Aorta (tissue), 5 donors: ENCODE results near the gene LILRA5. TPM values are rescaled to one million over a fixed set of nuclear protein-coding genes. Genes with fewer than 3 reads are reported as not detected.

Experiments
- ATAC-seq: fragments of 200-7000 bp; cut with Tn5 transposase; one replicate; pipeline ENCODE4 v1.9.1; 2022; ENCODE audit warnings: moderate library complexity; ENCODE audit not compliant: low FRiP score
- DNase-seq, 2 donors: peaks; one replicate each; pipeline ENCODE4 v3.0.0-alpha.2; 2020
- H3K27ac ChIP-seq, 2 donors: one replicate each; pipeline ENCODE4 v1.5.1; 2013; ENCODE audit warnings: low read length in 2 of 2, mild to moderate bottlenecking in 2 of 2, moderate library complexity in 2 of 2, control low read depth in 1 of 2, inconsistent platforms in 1 of 2, low read depth in 1 of 2
- H3K27me3 ChIP-seq, 2 donors: one replicate each; pipeline ENCODE4 v1.6.1; 2013; ENCODE audit warnings: control low read depth in 1 of 2, low read length in 1 of 2, mild to moderate bottlenecking in 1 of 2, moderate library complexity in 1 of 2; ENCODE audit not compliant: insufficient read depth in 2 of 2, control insufficient read depth in 1 of 2
- H3K36me3 ChIP-seq, 2 donors: one replicate each; pipeline ENCODE4 v1.6.1; 2013; ENCODE audit warnings: control low read depth in 1 of 2, low read length in 1 of 2, mild to moderate bottlenecking in 1 of 2; ENCODE audit not compliant: insufficient read depth in 2 of 2, control insufficient read depth in 1 of 2
- H3K4me1 ChIP-seq, 2 donors: one replicate each; pipeline ENCODE4 v1.6.1; 2013; ENCODE audit warnings: low read length in 2 of 2, control low read depth in 1 of 2, mild to moderate bottlenecking in 1 of 2, moderate library complexity in 1 of 2; ENCODE audit not compliant: insufficient read depth in 2 of 2, control insufficient read depth in 1 of 2
- H3K4me3 ChIP-seq, 2 donors: one replicate each; pipeline ENCODE4 v1.5.1; 2013; ENCODE audit warnings: low read length in 2 of 2, control low read depth in 1 of 2, mild to moderate bottlenecking in 1 of 2
- H3K9me3 ChIP-seq: one replicate; pipeline ENCODE4 v1.6.1; 2013; ENCODE audit warnings: mild to moderate bottlenecking, low read length; ENCODE audit not compliant: control insufficient read depth
- WGBS, 2 donors: extraction: QIAGEN DNeasy Blood & Tissue Kit; methylation state at CpG; one replicate each; pipeline ENCODE4 v1.1.7; 2013; 5-methylcytosine and 5-hydroxymethylcytosine counted together
- intact Hi-C, 2 donors: fragments of 100-400 bp; cut with DNase I; formaldehyde crosslinking; loops; one replicate each; pipeline versions ENCODE4 v1.14.2 to v1.15.0; 2022
- polyA plus RNA-seq, 2 donors: library from polyadenylated mRNA; stranded (reverse); fragments of 200-250 nt; gene quantifications; one replicate each; pipeline ENCODE4 v1.2.3, GENCODE V29; 2013
- total RNA-seq, 2 donors: library from RNA; stranded (reverse); fragmentation: NEBNext Ultra II Directional; extraction: Animal tissue kit (Norgen Biotek cat#: 25700); gene quantifications; one replicate each; pipeline ENCODE4 v1.2.1, GENCODE V29; 2021
- donor health status: healthy with polysubstance abuse.
- donor health status: Bipolar disorder and iron deficiency.
- donor health status: DM: no; HTN: no; CAD: no.
- donor health status: DM: no; HTN: no; CAD: no.
- donor health status: DM: yes; HTN: yes; CAD: no.

Gene LILRA5
- total and polyA plus RNA-seq, 4 donors = 1.7 to 10.8 (median 4.5) TPM

DNA sequence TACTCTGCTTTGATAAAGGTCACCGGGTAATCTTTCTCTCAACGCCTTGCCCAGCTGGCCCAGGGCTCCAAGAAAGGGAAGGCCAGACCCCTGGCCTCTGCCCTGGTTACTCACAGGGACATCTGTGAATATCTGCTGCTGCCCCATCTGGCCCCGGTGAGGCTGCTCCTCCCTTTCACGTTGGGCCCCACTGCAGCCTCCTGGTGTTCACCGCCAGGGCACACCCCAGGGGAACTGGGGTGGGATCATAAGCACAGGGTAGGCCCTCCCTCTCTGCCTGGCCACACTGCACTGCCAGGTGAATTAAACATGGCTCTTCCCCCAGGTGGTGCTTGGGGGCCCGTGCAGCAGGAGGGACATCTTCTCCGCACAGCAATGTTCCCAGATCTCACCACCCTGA lies 39.1 kb upstream of the LILRA5 start:
- intact Hi-C loops = no loop called here
- no peak for DNase-seq

DNA sequence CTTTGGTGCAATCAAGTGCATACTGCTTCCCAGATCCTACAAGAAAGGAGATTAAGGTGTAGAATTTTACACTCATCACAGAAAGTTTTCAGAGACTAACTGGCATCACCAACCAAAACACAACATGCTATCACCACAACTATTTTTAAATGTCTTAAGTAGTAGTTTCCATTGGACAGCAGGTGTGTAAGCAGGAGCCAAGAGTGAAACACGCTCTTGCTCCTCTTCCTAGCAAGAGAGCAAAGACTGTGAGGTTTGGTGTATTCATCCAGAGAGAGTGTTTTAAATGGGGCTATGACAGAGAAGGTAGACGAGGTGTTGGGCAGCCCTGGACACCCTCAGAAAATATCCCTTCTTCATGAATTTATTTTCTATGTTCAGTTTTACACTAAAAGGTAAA lies 38.5 kb upstream of the LILRA5 start:
- intact Hi-C loops = no loop called here
- WGBS, 2 donors = 33 to 40% methylated on average over 2 of the region's 2 CpGs
- Histone ChIP-seq H3K4me1 (no peaks in the 10 kb centered on the region), H3K36me3 (no peaks in the 10 kb centered on the region), H3K27ac (no peak overlapping the region), H3K4me3 (no peak overlapping the region), H3K27me3 (no peaks in the 10 kb centered on the region), H3K9me3 (no peaks in the 10 kb centered on the region)
- ATAC-seq (no peak), DNase-seq (no peak)

More for the DNA sequence above, 39.1 kb upstream of the LILRA5 start:
- ATAC-seq = no peak
- WGBS, 2 donors = 61% methylated on average over 7 of the region's 7 CpGs
- H3K9me3 ChIP-seq = no peaks in the 10 kb centered on the region
- H3K4me1 ChIP-seq = no peaks in the 10 kb centered on the region
- H3K36me3 ChIP-seq = no peaks in the 10 kb centered on the region
- no peak overlapping the region for H3K27ac ChIP-seq
- no peaks in the 10 kb centered on the region for H3K27me3 ChIP-seq
- no peak overlapping the region for H3K4me3 ChIP-seq

DNA sequence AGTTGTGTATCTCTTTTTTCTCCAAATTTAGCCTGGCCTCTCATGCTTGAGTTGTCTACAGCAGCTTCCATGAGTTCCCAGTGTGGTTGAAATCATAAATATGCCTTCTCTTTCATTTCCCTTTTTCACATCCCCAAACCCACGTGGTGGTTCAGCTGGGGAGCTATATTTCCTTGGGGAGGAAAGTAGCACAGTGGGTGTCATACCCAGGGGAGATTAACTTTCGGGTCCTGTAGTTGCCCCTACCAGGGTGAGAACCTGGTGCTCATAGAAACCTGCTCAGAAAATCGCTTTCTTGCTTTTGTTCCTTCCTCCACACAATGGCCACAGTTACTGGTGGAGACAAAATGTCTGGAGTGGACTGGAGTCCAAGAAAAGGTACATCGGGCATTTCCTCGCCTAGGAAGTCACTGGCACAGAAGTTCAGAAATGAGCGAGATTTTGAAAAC lies 33.0 kb upstream of the LILRA5 start:
- ATAC-seq (no peak), DNase-seq (no peak)
- H3K4me3 ChIP-seq = no peak overlapping the region

DNA sequence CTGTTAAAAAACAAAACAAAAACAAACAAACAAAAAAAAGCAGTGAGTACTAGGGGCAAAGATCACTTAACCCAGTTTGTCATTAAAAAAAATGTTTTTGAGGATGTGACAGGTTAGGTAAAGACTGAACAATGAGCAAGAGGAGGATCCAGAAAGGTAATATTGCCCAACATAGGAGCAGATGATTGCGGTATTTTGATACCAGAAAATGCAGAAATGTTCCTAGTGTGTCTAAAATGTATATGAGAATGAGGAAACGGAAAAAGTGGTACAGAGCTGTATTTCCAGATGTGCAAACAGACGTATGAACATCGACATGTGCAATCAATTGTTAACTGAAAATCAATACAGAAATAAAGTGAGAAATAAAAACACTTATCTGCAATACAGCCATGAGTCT lies 30.9 kb upstream of the LILRA5 start:
- no peak overlapping the region for H3K27ac ChIP-seq
- WGBS, 2 donors = 74 to 78% methylated on average over 4 of the region's 4 CpGs

More for the DNA sequence above, 33.0 kb upstream of the LILRA5 start:
- no peaks in the 10 kb centered on the region for H3K27me3 ChIP-seq
- no peaks in the 10 kb centered on the region for H3K36me3 ChIP-seq
- no peak overlapping the region for H3K27ac ChIP-seq
- no peaks in the 10 kb centered on the region for H3K9me3 ChIP-seq
- H3K4me1 ChIP-seq = no peaks in the 10 kb centered on the region
- intact Hi-C loops = no loop called here
- WGBS, 2 donors = 66 to 71% methylated on average over 6 of the region's 6 CpGs

DNA sequence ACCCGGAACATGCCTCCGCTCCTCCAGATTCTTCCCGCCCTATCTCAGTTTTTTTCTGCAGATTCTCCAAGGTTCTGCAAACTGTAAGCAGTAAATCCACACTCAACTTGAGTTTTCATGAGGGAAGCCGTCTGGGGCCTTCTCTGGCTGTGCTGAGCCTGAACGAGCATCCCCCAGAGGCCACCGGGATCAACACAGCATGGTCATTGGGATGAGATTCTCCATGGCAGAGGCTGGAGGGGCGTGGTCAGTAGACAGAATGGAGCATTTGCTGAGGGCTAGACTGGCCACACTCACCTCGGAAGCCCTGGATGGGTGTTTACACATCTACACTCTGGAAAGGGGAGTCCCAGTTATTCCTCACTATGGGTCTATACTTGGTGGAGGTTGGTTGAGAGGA lies 28.3 kb upstream of the LILRA5 start:
- no peak overlapping the region for H3K27ac ChIP-seq
- H3K4me1 ChIP-seq = no peaks in the 10 kb centered on the region
- 69 to 76% methylated on average over 8 of the region's 8 CpGs for WGBS, 2 donors
- H3K27me3 ChIP-seq = no peaks in the 10 kb centered on the region
- no peak overlapping the region for H3K4me3 ChIP-seq
- H3K9me3 ChIP-seq = no peaks in the 10 kb centered on the region
- DNase-seq = no peak
- ATAC-seq = no peak
- intact Hi-C loops = no loop called here
- no peaks in the 10 kb centered on the region for H3K36me3 ChIP-seq

More for the DNA sequence above, 30.9 kb upstream of the LILRA5 start:
- intact Hi-C loops = no loop called here
- H3K4me1 ChIP-seq = no peaks in the 10 kb centered on the region
- DNase-seq = no peak
- no peaks in the 10 kb centered on the region for H3K36me3 ChIP-seq
- ATAC-seq = no peak
- no peaks in the 10 kb centered on the region for H3K9me3 ChIP-seq
- no peaks in the 10 kb centered on the region for H3K27me3 ChIP-seq
- no peak overlapping the region for H3K4me3 ChIP-seq

DNA sequence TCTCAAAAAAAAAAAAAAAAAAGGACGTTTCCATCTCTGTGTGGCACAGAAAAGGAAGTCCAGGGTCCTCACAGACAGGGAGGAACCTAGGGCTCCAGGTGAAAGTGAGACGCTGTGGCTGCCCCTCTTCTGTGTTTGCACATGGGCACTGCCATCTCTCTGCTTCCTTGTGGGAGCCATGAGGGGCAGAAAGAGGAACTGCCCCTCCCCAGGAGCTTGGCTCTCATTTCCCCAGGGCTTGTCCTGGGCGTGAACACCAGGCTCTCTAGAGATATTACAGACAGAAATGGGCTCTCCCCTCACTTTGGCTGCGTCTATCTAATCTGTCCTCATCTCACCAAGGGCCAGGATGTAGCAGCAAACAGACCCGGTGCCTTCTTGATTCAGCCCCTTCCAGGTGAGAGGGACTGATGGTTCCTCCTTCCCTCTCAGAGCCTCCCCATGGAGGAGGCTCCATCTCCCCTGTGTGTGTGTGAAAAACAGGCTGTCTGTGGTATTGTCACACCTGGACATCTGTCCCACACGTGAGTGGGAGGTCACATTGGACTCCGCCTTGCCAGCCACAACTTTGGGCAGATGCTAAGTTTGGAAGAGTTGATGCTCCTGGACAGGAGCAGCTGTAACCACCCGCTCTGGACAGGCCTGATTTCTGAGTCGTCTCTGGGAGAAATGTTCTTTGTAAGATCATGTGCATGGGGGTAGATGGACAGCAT lies 26.8 kb upstream of the LILRA5 start:
- Histone ChIP-seq H3K4me3 (no peak overlapping the region), H3K36me3 (no peaks in the 10 kb centered on the region), H3K9me3 (no peaks in the 10 kb centered on the region), H3K4me1 (no peaks in the 10 kb centered on the region), H3K27me3 (no peaks in the 10 kb centered on the region), H3K27ac (no peak overlapping the region)
- intact Hi-C loops = no loop called here
- 58 to 70% methylated on average over 8 to 9 of the region's 9 CpGs for WGBS, 2 donors
- ATAC-seq (no peak), DNase-seq (no peak)

DNA sequence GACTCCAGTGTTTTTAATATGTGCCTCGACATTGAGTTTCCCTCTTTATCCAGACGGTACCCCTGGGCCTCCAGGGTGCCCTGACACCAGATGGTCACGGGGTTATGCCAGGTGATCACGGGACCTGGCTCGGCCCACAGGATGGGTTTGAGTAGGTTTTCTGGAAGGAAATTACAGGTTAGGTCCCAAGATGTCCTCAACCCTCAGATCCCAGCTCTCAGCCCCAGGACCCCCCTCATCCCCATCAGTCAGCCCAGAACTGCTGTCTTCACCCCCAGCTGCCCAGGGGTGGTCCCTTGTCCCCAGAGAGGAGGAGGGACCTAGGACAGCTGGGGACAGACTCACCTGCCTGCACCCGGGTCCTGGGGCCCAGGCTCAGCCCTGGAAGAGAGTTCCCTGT lies 25.6 kb upstream of the LILRA5 start:
- no peaks in the 10 kb centered on the region for H3K4me1 ChIP-seq
- intact Hi-C loops = no loop called here
- H3K9me3 ChIP-seq = no peaks in the 10 kb centered on the region
- H3K4me3 ChIP-seq = no peak overlapping the region
- DNase-seq (no peak), ATAC-seq (no peak)
- WGBS, 2 donors = 69 to 73% methylated on average over 6 of the region's 6 CpGs
- no peak overlapping the region for H3K27ac ChIP-seq
- no peaks in the 10 kb centered on the region for H3K27me3 ChIP-seq
- no peaks in the 10 kb centered on the region for H3K36me3 ChIP-seq

DNA sequence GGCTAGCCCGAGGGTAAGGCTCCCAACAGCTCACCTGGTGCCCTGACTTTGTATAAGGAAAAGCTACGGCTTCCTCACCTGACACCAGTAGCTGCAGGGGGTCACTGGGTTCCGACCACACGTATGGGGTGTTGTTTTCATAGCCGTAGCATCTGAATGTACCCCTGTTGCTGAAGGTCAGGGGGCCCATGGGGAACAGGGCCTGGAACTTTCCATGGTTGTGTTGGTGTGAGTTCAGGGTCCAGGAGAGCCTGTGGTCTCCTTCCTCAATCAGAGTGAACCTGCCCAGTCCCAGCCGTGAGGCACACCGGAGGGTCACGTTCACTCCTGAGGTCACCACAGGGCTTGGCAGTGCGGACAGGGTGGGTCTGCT lies 24.9 kb upstream of the LILRA5 start:
- no peak overlapping the region for H3K27ac ChIP-seq
- no peaks in the 10 kb centered on the region for H3K9me3 ChIP-seq
- WGBS, 2 donors = 69 to 72% methylated on average over 9 of the region's 9 CpGs
- H3K36me3 ChIP-seq = no peaks in the 10 kb centered on the region
- ATAC-seq (no peak), DNase-seq (no peak)
- intact Hi-C loops = no loop called here
- H3K27me3 ChIP-seq = no peaks in the 10 kb centered on the region
- H3K4me1 ChIP-seq = no peaks in the 10 kb centered on the region
- no peak overlapping the region for H3K4me3 ChIP-seq
